ENCODE data around the gene WDR35. TPM values are rescaled to one million over a fixed set of nuclear protein-coding genes. Genes with fewer than 3 reads are reported as not detected.

The WDR35 gene
- total RNA-seq, 3 donors from 2014 or later: 12.5 to 18.7 (median 17.7) TPM

DNA sequence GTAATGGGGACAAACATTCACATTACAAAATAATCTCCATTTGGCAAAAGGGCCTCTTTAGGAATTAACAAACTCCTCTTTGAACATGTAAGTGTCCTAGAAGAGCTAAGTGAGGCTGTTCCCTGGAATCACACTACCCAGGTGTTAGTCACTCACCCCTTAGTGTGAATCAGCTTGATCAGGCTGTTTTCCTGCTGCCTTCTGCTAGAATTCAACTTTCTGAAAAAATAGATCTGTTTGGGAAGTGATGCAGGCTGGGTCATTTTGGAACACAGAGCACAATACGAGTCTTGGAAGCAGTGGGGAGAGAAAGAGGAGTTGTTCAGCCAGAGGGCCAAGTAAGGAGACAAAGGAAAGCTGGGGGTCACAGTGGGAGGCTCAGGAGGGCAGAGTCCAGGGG, 128.1 kb downstream of the WDR35 start:
- Histone ChIP-seq H3K4me1 (no peaks in the 10 kb centered on the region), H3K27ac (peak overlapping the region in 1 of 2 donors; percentile 48)
- intact Hi-C loops (cut with DNase I; ENCODE audit: low total_unique reads): no loop called here

More for the DNA sequence above, 128.1 kb downstream of the WDR35 start:
- TF ChIP-seq CTCF (IDR thresholded peaks at IDR 0.05): no peak
- TF ChIP-seq POLR2AphosphoS5 (IDR thresholded peaks at IDR 0.05): no peak
- no peaks in the 10 kb centered on the region for H3K27me3 ChIP-seq
- no peaks in the 10 kb centered on the region for H3K9me3 ChIP-seq
- no peaks in the 10 kb centered on the region for H3K36me3 ChIP-seq
- no peak for DNase-seq (ENCODE audit: low spot score in 2 of 2)
- no peak overlapping the region for H3K4me3 ChIP-seq

Other genes with a start within 250 kb of the WDR35 start
- 10 to 100 TPM; 16.7 to 35.1 (median 17.8) TPM for gene TTC32, start 88.1 kb downstream of the WDR35 start, total RNA-seq
- 1 to 10 TPM; 1.3 to 2.9 (median 2.6) TPM for gene MATN3, start 22.6 kb upstream of the WDR35 start, total RNA-seq
- gene LAPTM4A, start 61.5 kb upstream of the WDR35 start, total RNA-seq: 100 to 1,000 TPM; 199 to 349 (median 264) TPM
- gene SDC1, start 235.0 kb upstream of the WDR35 start, total RNA-seq: 10 to 100 TPM in 2 of 3 donors, 1 to 10 TPM in 1; 2.6 to 51.8 (median 38.7) TPM

Measured in breast epithelium (tissue), 4 donors.